K562 (cell line): Measurements from ENCODE around the gene SLC9C2. TPM values are rescaled to one million over a fixed set of nuclear protein-coding genes. Genes with fewer than 3 reads are reported as not detected.

Experiments used
- ARID2 ChIP-seq: fragments of 450-650 bp; IDR thresholded peaks from 2 replicates; pipeline ENCODE4 v1.6.1; 2017; ENCODE audit warnings: antibody characterized with exemption, mild to moderate bottlenecking
- DDX20 ChIP-seq: fragments of 450-650 bp; IDR thresholded peaks from 2 replicates; pipeline ENCODE4 v1.6.1; 2016; ENCODE audit warnings: missing genetic modification characterization, low read depth, mild to moderate bottlenecking, missing compliant biosample characterization, moderate library complexity
- HDAC2 ChIP-seq: fragments of 450-650 bp; IDR thresholded peaks from 2 replicates; pipeline ENCODE4 v1.6.1; 2016; ENCODE audit warnings: mild to moderate bottlenecking
- HOXB6 ChIP-seq: fragments of 250-450 bp; sonication (Bioruptor Pico); IDR thresholded peaks from 2 replicates; pipeline ENCODE4 v1.5.1; 2022; ENCODE audit warnings: mild to moderate bottlenecking, borderline replicate concordance
- SIRT6 ChIP-seq: IDR thresholded peaks from one replicate; pipeline ENCODE4 v1.6.1; 2012; ENCODE audit warnings: low read depth, mild to moderate bottlenecking, control low read depth, inconsistent platforms, low read length, moderate library complexity
- TAL1 ChIP-seq: fragments of 450-650 bp; IDR thresholded peaks from 2 replicates; pipeline ENCODE4 v1.6.1; 2016; ENCODE audit warnings: mild to moderate bottlenecking
- ZC3H8 ChIP-seq: fragments of 450-650 bp; IDR thresholded peaks from 2 replicates; pipeline ENCODE4 v1.6.1; 2017
- ZSCAN32 ChIP-seq: fragments of 450-650 bp; formaldehyde crosslinking; IDR thresholded peaks from 2 replicates; pipeline ENCODE4 v1.4.0; 2020; ENCODE audit warnings: mild to moderate bottlenecking, moderate library complexity
- polyA plus RNA-seq, 8 experiments: library from polyadenylated mRNA; depleted of rRNA in 4 of 8; stranded (reverse) in 5 of 8; unstranded in 3 of 8; fragments of >200 nt; fragmentation: Nextera tagmentation in 2 of 8; fragmentation: Illumina TruSeq in 1 of 8; extraction: Ambion mirVana in 2 of 8; extraction: Trizol in 1 of 8; gene quantifications; 2 replicates each; pipeline versions ENCODE4 v1.2.1 to v1.2.3, GENCODE V29; 2011 to 2014; ENCODE audit warnings: inconsistent platforms in 1 of 8, missing spikeins in 1 of 8
- total RNA-seq, 7 experiments: library from RNA; depleted of rRNA in 6 of 7; stranded (reverse); fragments of >200 nt in 6 of 7; fragmentation: Illumina TruSeq in 2 of 7; extraction: Trizol in 2 of 7; gene quantifications; 2 replicates each; pipeline versions ENCODE4 v1.2.1 to v1.2.3, GENCODE V29; 2011 to 2021; ENCODE audit warnings: low replicate concordance in 1 of 7
- TF ChIP-seq, protein P1 (sequence below): fragments of 200-800 bp; sonication (Bioruptor generic); IDR thresholded peaks from 2 replicates; pipeline ENCODE4 v1.6.1; 2016; ENCODE audit warnings: missing genetic modification characterization, missing compliant biosample characterization
- TF ChIP-seq, protein P2 (sequence below): fragments of 450-650 bp; formaldehyde crosslinking; IDR thresholded peaks from 2 replicates; pipeline ENCODE4 v1.4.0; 2020; ENCODE audit warnings: mild to moderate bottlenecking, moderate library complexity
- TF ChIP-seq, protein P3 (sequence below), 3 experiments: fragments of 200-800 bp in 1 of 3; sonication (Bioruptor generic) in 1 of 3; sonication (generic) in 1 of 3; formaldehyde crosslinking in 1 of 3; IDR thresholded peaks; 2 replicates each; pipeline versions ENCODE4 v1.6.1 to v1.8.0; 2016 to 2022; ENCODE audit warnings: mild to moderate bottlenecking in 2 of 3, missing compliant biosample characterization in 2 of 3, missing genetic modification characterization in 2 of 3, missing genetic modification reagents in 1 of 3
- TF ChIP-seq, protein P4 (sequence below): sonication (generic); formaldehyde crosslinking; IDR thresholded peaks from 2 replicates; pipeline ENCODE4 v1.8.0; 2022; ENCODE audit warnings: mild to moderate bottlenecking, missing genetic modification reagents
- TF ChIP-seq, protein P5 (sequence below): conservative IDR thresholded peaks from 2 replicates; pipeline ENCODE4 v1.6.1; 2011; ENCODE audit warnings: low read depth, mild to moderate bottlenecking, low read length; ENCODE audit not compliant: control insufficient read depth

Gene SLC9C2
- total and polyA plus RNA-seq, 9 of the 15 experiments (the other 6 are each of a cell fraction or from before 2014, with no cell fraction given) = 0.11 to 0.22 (median 0.15) TPM; not detected in 5

DNA sequence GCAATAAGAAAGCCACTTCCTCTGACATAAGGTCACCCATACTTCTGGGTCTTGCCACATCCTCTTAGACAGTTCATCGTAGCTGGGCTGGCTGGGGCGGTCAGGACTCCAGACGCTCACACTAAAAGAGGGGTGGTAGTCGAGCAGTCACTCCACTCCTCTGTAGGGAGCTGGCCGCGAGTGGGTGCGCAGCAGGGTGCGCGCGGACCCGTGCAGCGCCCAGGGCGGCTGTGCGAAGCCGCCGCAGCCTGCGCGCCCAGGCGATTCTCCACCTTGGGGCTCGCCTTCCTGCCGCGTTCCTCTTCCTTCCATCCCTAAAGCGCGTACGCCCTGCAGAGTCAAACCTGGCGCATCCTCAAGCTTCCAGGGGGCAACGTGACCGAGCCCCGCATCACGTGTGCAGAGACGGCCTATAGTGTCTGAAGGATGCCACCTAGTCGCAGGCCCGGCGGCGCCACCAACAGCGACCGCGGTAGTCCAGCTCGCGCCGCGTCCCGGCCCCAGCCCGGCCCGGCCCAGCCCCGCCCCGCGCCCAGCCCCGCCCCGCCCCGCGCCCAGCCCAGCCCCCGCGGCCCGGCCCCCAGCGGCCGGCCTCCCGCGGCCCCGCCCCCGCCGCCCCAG, 126.1 kb downstream of the SLC9C2 start (continued):
- TF ChIP-seq, protein P1, sequence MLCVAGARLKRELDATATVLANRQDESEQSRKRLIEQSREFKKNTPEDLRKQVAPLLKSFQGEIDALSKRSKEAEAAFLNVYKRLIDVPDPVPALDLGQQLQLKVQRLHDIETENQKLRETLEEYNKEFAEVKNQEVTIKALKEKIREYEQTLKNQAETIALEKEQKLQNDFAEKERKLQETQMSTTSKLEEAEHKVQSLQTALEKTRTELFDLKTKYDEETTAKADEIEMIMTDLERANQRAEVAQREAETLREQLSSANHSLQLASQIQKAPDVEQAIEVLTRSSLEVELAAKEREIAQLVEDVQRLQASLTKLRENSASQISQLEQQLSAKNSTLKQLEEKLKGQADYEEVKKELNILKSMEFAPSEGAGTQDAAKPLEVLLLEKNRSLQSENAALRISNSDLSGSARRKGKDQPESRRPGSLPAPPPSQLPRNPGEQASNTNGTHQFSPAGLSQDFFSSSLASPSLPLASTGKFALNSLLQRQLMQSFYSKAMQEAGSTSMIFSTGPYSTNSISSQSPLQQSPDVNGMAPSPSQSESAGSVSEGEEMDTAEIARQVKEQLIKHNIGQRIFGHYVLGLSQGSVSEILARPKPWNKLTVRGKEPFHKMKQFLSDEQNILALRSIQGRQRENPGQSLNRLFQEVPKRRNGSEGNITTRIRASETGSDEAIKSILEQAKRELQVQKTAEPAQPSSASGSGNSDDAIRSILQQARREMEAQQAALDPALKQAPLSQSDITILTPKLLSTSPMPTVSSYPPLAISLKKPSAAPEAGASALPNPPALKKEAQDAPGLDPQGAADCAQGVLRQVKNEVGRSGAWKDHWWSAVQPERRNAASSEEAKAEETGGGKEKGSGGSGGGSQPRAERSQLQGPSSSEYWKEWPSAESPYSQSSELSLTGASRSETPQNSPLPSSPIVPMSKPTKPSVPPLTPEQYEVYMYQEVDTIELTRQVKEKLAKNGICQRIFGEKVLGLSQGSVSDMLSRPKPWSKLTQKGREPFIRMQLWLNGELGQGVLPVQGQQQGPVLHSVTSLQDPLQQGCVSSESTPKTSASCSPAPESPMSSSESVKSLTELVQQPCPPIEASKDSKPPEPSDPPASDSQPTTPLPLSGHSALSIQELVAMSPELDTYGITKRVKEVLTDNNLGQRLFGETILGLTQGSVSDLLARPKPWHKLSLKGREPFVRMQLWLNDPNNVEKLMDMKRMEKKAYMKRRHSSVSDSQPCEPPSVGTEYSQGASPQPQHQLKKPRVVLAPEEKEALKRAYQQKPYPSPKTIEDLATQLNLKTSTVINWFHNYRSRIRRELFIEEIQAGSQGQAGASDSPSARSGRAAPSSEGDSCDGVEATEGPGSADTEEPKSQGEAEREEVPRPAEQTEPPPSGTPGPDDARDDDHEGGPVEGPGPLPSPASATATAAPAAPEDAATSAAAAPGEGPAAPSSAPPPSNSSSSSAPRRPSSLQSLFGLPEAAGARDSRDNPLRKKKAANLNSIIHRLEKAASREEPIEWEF (CRISPR knock-in tag) = no peak
- TF ChIP-seq HOXB6 (CRISPR knock-in tag) (0 out of 2 replicates have a peak, but pooled peaks have one; percentile 6), SIRT6 (no peak), ZC3H8 (no peak), HDAC2 (no peak), ARID2 (no peak), ZSCAN32 (no peak), DDX20 (tag) (no peak), TAL1 (no peak)
- TF ChIP-seq, protein P2, sequence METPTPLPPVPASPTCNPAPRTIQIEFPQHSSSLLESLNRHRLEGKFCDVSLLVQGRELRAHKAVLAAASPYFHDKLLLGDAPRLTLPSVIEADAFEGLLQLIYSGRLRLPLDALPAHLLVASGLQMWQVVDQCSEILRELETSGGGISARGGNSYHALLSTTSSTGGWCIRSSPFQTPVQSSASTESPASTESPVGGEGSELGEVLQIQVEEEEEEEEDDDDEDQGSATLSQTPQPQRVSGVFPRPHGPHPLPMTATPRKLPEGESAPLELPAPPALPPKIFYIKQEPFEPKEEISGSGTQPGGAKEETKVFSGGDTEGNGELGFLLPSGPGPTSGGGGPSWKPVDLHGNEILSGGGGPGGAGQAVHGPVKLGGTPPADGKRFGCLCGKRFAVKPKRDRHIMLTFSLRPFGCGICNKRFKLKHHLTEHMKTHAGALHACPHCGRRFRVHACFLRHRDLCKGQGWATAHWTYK = peak; percentile 90
- TF ChIP-seq, protein P3, sequence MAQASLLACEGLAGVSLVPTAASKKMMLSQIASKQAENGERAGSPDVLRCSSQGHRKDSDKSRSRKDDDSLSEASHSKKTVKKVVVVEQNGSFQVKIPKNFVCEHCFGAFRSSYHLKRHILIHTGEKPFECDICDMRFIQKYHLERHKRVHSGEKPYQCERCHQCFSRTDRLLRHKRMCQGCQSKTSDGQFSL (CRISPR knock-in tag; IDR thresholded peaks at IDR 0.05) = no peak
- TF ChIP-seq, protein P3 (tag; IDR thresholded peaks at IDR 0.05) = no peak
- TF ChIP-seq, protein P4, sequence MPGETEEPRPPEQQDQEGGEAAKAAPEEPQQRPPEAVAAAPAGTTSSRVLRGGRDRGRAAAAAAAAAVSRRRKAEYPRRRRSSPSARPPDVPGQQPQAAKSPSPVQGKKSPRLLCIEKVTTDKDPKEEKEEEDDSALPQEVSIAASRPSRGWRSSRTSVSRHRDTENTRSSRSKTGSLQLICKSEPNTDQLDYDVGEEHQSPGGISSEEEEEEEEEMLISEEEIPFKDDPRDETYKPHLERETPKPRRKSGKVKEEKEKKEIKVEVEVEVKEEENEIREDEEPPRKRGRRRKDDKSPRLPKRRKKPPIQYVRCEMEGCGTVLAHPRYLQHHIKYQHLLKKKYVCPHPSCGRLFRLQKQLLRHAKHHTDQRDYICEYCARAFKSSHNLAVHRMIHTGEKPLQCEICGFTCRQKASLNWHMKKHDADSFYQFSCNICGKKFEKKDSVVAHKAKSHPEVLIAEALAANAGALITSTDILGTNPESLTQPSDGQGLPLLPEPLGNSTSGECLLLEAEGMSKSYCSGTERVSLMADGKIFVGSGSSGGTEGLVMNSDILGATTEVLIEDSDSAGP (CRISPR knock-in tag) = no peak
- TF ChIP-seq, protein P5, sequence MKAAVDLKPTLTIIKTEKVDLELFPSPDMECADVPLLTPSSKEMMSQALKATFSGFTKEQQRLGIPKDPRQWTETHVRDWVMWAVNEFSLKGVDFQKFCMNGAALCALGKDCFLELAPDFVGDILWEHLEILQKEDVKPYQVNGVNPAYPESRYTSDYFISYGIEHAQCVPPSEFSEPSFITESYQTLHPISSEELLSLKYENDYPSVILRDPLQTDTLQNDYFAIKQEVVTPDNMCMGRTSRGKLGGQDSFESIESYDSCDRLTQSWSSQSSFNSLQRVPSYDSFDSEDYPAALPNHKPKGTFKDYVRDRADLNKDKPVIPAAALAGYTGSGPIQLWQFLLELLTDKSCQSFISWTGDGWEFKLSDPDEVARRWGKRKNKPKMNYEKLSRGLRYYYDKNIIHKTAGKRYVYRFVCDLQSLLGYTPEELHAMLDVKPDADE = peak; percentile 58; the same call in 1 of the 2 replicates
